ENCODE data around the gene LRMDA.

Gene LRMDA

DNA sequence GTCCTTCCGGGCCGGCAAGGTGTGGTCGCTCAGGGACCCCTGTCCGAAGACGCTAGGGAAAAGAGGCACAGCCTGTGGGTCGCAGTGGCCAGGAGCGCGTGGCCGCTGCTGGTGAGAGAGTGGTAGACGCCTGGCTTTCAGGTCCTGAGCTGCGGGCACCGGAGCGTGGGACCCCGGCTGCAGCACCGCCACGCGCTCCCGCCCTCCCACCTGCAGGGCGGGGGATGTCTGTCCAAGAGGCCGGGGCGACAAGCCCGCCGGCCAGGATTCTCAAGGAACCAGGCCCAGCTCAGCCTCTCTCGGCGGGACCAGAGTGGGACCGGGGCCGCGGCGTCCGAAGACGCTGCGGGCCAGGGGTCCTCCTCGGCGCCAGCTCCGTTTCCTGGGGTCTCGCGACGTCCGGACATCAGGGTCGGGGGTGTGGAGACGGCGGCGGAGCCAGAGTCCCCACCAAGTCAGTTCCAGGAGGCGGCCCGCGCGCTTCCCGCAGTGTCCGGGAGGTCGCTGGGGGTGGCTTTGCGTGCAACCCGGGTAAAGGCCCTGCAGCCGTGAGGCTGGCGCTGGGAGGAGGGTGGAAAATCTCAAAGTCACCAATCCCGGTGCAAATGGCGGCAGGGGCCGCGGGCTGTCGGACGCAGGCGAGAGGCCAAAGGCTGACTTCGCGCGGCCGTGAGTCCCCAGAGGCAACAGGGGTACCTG is 35.3 kb upstream of the LRMDA start:
- Histone ChIP-seq H3K4me2 (ENCODE audit: low read length) (no peak overlapping the region), H3K79me2 (ENCODE audit: low read length) (no peaks in the 10 kb centered on the region), H3K36me3 (replicated peaks; ENCODE audit: low read depth, low read length) (no peaks in the 10 kb centered on the region), H3K9ac (ENCODE audit: low read length) (no peak overlapping the region), H2AFZ (ENCODE audit: low read depth, low read length) (no peak overlapping the region), H3K9me3 (ENCODE audit: insufficient read depth, low read length) (no peaks in the 10 kb centered on the region), H3K27me3 (ENCODE audit: low read depth, low read length) (no peaks in the 10 kb centered on the region), H3K27ac (ENCODE audit: low read length) (no peak overlapping the region), H3K4me3 (ENCODE audit: low read length) (no peak overlapping the region), H4K20me1 (ENCODE audit: insufficient read depth, low read length) (no peaks in the 10 kb centered on the region), H3K4me1 (ENCODE audit: low read length) (no peaks in the 10 kb centered on the region)
- TF ChIP-seq, protein P1, sequence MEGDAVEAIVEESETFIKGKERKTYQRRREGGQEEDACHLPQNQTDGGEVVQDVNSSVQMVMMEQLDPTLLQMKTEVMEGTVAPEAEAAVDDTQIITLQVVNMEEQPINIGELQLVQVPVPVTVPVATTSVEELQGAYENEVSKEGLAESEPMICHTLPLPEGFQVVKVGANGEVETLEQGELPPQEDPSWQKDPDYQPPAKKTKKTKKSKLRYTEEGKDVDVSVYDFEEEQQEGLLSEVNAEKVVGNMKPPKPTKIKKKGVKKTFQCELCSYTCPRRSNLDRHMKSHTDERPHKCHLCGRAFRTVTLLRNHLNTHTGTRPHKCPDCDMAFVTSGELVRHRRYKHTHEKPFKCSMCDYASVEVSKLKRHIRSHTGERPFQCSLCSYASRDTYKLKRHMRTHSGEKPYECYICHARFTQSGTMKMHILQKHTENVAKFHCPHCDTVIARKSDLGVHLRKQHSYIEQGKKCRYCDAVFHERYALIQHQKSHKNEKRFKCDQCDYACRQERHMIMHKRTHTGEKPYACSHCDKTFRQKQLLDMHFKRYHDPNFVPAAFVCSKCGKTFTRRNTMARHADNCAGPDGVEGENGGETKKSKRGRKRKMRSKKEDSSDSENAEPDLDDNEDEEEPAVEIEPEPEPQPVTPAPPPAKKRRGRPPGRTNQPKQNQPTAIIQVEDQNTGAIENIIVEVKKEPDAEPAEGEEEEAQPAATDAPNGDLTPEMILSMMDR (IDR thresholded peaks at IDR 0.05; ENCODE audit: low read depth, low read length): no peak
- no peak for TF ChIP-seq EZH2phosphoT487 (IDR thresholded peaks at IDR 0.05; ENCODE audit: low read depth)

DNA sequence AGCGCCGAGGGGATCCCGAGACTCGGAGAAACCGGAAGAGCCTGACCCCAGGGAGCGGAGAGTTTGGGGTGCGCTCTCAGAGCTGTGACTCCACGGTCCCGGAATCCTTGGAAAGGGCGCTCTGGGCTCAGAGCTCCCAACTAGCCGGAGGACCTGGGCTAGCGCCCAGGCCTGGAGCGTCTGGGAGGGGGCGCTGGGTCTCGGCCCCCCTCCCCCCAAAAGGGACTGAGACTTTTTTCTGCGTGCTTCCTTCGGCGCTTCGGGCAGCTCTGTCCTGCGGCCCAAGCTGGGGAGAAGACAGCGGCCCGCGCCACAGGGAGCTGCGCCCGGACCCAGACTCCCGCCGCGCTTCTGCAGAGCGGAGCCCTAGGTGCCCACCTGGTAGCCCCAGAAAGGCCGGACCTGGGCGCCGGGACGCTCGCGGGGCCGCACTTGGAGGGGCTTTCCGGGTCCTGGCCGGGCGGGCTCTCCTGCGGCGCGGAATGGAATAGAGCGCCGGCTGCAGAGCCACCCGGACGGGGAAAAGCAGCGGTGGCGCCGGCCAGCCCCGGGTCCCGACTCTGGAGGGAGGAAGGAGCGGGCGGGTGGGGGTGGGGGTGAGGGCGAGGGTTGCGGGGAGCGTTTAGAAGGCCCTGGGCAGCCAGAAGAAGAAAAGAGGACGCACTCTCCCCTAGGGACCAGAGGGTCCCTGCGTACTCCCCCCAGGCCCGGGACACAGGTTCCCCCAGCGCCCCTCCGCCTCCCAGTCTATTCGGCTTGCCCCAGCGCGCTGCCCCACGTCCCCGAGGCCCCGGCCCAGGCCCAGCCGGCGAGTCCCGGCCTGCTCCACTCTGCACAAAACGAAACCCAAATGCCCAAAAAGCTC is 34.6 kb upstream of the LRMDA start:
- no peaks in the 10 kb centered on the region for H3K36me3 ChIP-seq (replicated peaks; ENCODE audit: low read depth, low read length)
- no peak overlapping the region for H2AFZ ChIP-seq (ENCODE audit: low read depth, low read length)
- H3K9me3 ChIP-seq (ENCODE audit: insufficient read depth, low read length): no peaks in the 10 kb centered on the region
- no peaks in the 10 kb centered on the region for H3K27me3 ChIP-seq (ENCODE audit: low read depth, low read length)
- H3K4me3 ChIP-seq (ENCODE audit: low read length): no peak overlapping the region
- no peak overlapping the region for H3K9ac ChIP-seq (ENCODE audit: low read length)
- no peak overlapping the region for H3K27ac ChIP-seq (ENCODE audit: low read length)
- no peak overlapping the region for H3K4me2 ChIP-seq (ENCODE audit: low read length)
- no peak for TF ChIP-seq EZH2phosphoT487 (IDR thresholded peaks at IDR 0.05; ENCODE audit: low read depth)
- TF ChIP-seq, protein P1 (IDR thresholded peaks at IDR 0.05; ENCODE audit: low read depth, low read length): no peak
- H3K4me1 ChIP-seq (ENCODE audit: low read length): no peaks in the 10 kb centered on the region
- no peaks in the 10 kb centered on the region for H3K79me2 ChIP-seq (ENCODE audit: low read length)
- no peaks in the 10 kb centered on the region for H4K20me1 ChIP-seq (ENCODE audit: insufficient read depth, low read length)

DNA sequence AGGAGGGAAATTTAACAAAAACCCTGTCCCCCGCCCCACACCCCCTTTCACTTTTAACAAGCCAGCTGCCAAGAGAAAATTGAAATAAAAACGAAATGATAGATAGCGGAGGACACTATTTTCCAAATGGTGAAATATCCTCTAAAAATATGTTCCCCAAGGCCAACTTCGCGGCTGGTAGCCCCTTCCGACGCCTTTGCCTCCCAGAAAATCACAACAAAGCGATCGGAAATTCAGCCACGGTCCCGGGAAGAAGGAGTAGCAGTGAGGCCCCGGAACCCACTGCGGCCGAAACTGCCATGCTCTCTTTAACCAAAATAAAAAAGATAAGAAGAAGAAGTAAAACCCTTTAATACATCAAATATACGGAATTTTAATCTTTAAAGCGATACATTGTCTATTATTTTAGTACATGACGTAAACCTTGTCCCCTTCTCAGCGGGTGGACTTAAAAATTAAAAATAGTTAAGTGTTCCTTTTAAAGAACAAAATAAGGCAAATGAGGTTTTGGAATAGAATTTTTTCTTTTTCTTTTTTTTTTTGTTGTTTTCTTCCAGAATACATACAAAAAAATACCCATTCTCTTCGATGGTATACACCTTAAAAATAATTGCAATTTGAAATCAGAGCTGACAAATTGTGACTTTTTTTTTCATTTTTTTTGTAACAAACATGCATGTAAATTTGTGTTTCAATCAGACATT is 33.8 kb upstream of the LRMDA start:
- no peak overlapping the region for H2AFZ ChIP-seq (ENCODE audit: low read depth, low read length)

More for the DNA sequence above, 33.8 kb upstream of the LRMDA start:
- TF ChIP-seq EZH2phosphoT487 (IDR thresholded peaks at IDR 0.05; ENCODE audit: low read depth): no peak
- TF ChIP-seq, protein P1 (IDR thresholded peaks at IDR 0.05; ENCODE audit: low read depth, low read length): no peak
- Histone ChIP-seq H3K9me3 (ENCODE audit: insufficient read depth, low read length) (no peaks in the 10 kb centered on the region), H3K27me3 (ENCODE audit: low read depth, low read length) (no peaks in the 10 kb centered on the region), H3K79me2 (ENCODE audit: low read length) (no peaks in the 10 kb centered on the region), H3K4me3 (ENCODE audit: low read length) (no peak overlapping the region), H3K4me2 (ENCODE audit: low read length) (no peak overlapping the region), H3K9ac (ENCODE audit: low read length) (no peak overlapping the region), H3K4me1 (ENCODE audit: low read length) (no peaks in the 10 kb centered on the region), H3K36me3 (replicated peaks; ENCODE audit: low read depth, low read length) (no peaks in the 10 kb centered on the region), H3K27ac (ENCODE audit: low read length) (no peak overlapping the region), H4K20me1 (ENCODE audit: insufficient read depth, low read length) (no peaks in the 10 kb centered on the region)

Measured in OCI-LY3 (cell line).